ENCODE results near the gene NHS. TPM values are rescaled to one million over a fixed set of nuclear protein-coding genes. Genes with fewer than 3 reads are reported as not detected.

Gene NHS
- total RNA-seq, 4 donors from 2014 or later = 6.9 to 16.9 (median 9.9) TPM

GRCh38 chrX:17633546-17633945, 258.5 kb downstream of the NHS start:
- H3K36me3 ChIP-seq = no peaks in the 10 kb centered on the region
- intact Hi-C loops (cut with DNase I) = no loop called here
- no peaks in the 10 kb centered on the region for H3K9me3 ChIP-seq
- no peak overlapping the region for H3K27ac ChIP-seq
- no peaks in the 10 kb centered on the region for H3K4me1 ChIP-seq
- no peak for DNase-seq
- no peak for TF ChIP-seq CTCF (IDR thresholded peaks at IDR 0.05)
- 60 to 89% methylated on average over 2 of the region's 2 CpGs for WGBS, 2 donors
- no peaks in the 10 kb centered on the region for H3K27me3 ChIP-seq
- no peak overlapping the region for H3K4me3 ChIP-seq (replicated peaks in 1 of 3)

- Histone ChIP-seq H3K4me3 (replicated peaks in 1 of 3) (no peak overlapping the region), H3K9me3 (no peaks in the 10 kb centered on the region), H3K27ac (no peak overlapping the region), H3K4me1 (no peaks in the 10 kb centered on the region), H3K36me3 (no peaks in the 10 kb centered on the region), H3K27me3 (no peaks in the 10 kb centered on the region)
- intact Hi-C loops (cut with DNase I) = no loop called here
- no peak for TF ChIP-seq POLR2A (IDR thresholded peaks at IDR 0.05)
- no peak for TF ChIP-seq CTCF (IDR thresholded peaks at IDR 0.05)
- 92 to 93% methylated on average over 9 of the region's 9 CpGs for WGBS, 2 donors
- no peak for DNase-seq
These were observed 259.7 kb downstream of the NHS start for GRCh38 chrX:17634542-17635207.

GRCh38 chrX:17635231-17635630, 260.2 kb downstream of the NHS start:
- Histone ChIP-seq H3K4me1 (no peaks in the 10 kb centered on the region), H3K9me3 (no peaks in the 10 kb centered on the region), H3K4me3 (replicated peaks in 1 of 3) (no peak overlapping the region), H3K27me3 (no peaks in the 10 kb centered on the region), H3K36me3 (no peaks in the 10 kb centered on the region), H3K27ac (no peak overlapping the region)
- intact Hi-C loops (cut with DNase I) = no loop called here
- WGBS, 2 donors = 65 to 67% methylated on average over 1 to 2 of the region's 5 CpGs
- DNase-seq = peak in 1 of 2 donors; percentile 28
- TF ChIP-seq POLR2A (IDR thresholded peaks at IDR 0.05) (no peak), CTCF (IDR thresholded peaks at IDR 0.05) (no peak)

- no peaks in the 10 kb centered on the region for H3K4me1 ChIP-seq
- no peaks in the 10 kb centered on the region for H3K36me3 ChIP-seq
- H3K4me3 ChIP-seq (replicated peaks in 1 of 3) = no peak overlapping the region
- no peak for TF ChIP-seq CTCF (IDR thresholded peaks at IDR 0.05)
- no peak for TF ChIP-seq POLR2A (IDR thresholded peaks at IDR 0.05)
- H3K27ac ChIP-seq = no peak overlapping the region
- H3K27me3 ChIP-seq = no peaks in the 10 kb centered on the region
- no peaks in the 10 kb centered on the region for H3K9me3 ChIP-seq
- DNase-seq = no peak
- WGBS, 2 donors = 93 to 100% methylated on average over 4 of the region's 4 CpGs
- intact Hi-C loops (cut with DNase I) = no loop called here
These were observed 262.2 kb downstream of the NHS start for GRCh38 chrX:17637235-17637634.

GRCh38 chrX:17638731-17639130, 263.7 kb downstream of the NHS start:
- Histone ChIP-seq H3K36me3 (no peaks in the 10 kb centered on the region), H3K4me3 (replicated peaks in 1 of 3) (no peak overlapping the region), H3K27ac (no peak overlapping the region), H3K4me1 (no peaks in the 10 kb centered on the region), H3K27me3 (no peaks in the 10 kb centered on the region), H3K9me3 (no peaks in the 10 kb centered on the region)
- TF ChIP-seq CTCF (IDR thresholded peaks at IDR 0.05) (no peak), POLR2A (IDR thresholded peaks at IDR 0.05) (no peak)
- WGBS, 2 donors = 75% methylated on average over 1 of the region's 1 CpG; no CpG with 5 or more reads in 1 of the 2 donors
- peak in 1 of 2 donors; percentile 7 for DNase-seq
- intact Hi-C loops (cut with DNase I) = no loop called here

Measured in thyroid gland (tissue), 4 donors.